Stimulated activated CD4-positive, alpha-beta T cell treated with anti-CD3 and anti-CD28 coated beads, TNF-alpha, amount 100 ng/mL, for 4 hours (primary cell): ENCODE measurements around the gene UBE2U.
A peak's percentile ranks its signal among the peaks of the same experiment; 100 is the strongest.
"Not testable (repeated sequence)": the region's sequence is repeated elsewhere in the genome, so short reads cannot be mapped to it uniquely, and the experiment has no call there.

Experiments used
- DNase-seq, 3 experiments: peaks; one replicate each; pipeline ENCODE4 v3.0.0-alpha.2; 2020; ENCODE audit warnings: low read depth in 3 of 3

UBE2U gene

DNA sequence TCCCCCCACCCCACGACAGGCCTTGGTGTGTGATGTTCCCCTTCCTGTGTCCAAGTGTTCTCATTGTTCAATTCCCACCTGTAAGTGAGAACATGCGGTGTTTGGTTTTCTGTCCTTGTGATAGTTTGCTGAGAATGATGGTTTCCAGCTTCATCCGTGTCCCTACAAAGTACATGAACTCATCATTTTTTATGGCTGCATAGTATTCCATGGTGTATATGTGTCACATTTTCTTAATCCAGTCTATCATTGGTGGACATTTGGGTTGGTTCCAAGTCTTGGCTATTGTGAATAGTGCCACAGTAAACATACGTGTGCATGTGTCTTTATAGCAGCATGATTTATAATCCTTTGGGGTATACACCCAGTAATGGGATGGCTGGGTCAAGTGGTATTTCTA is 36.1 kb downstream of the UBE2U start:
- DNase-seq, result not testable (repeated sequence)

DNA sequence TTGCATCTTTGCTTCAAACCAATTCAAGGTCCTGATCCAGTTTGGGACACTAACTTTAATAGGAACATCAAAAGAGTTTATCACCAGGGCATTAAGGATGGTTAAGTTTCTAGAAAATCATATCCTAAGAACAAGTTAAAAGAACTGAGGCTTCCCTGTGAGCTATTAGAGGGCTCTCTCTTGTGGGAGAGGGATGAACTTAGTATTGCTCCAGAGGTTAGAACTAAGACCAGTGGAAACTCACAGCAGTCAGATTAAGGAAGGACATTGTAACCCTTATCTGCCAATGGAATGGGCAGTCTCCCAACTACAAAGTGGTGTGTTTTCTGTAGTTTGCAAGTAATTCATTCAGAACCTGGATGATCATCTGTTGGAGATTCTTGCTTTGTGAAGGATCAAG is 36.8 kb downstream of the UBE2U start:
- no peak for DNase-seq

GRCh38 chr1:64241069-64241468 is 37.6 kb downstream of the UBE2U start:
- DNase-seq, result no peak

DNA sequence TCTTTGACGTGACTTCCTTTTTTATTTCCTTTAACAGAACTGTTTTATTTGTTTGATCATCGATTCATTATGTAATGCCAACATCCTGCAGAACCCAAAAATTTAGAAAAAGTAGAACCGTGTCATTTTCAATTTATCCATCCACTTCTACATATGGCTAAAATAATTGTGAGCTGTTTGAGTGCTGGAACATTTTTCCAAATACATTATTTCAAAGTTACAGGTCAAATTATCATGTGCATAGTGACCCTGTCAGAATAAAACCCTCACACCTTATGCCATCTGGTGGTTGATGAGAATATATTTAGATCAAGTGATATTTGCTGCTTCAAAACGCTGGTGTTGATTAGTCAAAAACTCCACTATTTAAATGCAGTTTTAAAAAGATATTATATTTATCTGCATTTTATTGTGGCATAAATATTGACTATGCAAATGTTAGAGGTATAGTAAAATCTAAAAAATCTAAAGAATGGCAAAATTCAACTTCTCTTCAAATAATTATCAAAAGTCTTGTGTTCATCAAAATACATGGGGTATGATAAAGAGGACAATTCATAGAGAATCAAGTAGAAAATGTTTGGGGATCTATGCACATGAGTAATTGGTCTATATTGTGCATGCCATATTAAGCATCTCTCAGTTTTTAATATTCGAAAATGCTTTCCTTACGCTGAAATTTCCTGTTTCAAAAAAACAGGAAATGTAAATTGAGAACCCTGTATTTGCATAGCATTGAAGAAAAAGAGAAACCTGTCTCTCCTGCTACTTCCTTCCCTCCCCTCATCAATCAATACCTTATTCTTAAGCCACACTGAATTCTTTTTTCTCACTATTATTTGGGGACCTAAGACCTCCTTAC is 39.7 kb downstream of the UBE2U start:
- DNase-seq, result no peak

DNA sequence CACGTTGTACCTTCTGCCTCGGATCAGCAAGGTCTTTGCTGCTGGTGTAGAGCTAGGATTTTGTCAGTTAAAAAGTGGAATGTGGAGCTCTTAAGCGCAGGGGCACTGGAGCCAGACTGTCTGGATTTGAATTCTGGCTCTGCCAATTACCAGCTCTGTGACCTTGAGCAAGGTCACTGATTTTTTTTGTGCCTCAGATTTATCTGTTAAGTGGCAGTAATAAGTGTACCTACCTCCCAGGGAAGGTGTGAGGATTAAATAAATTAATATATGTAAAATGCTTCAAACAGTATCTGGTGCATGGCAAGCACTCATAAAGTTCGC is 40.3 kb downstream of the UBE2U start:
- no peak for DNase-seq

- no peak for DNase-seq
Observed at GRCh38 chr1:64245495-64245894, 42.1 kb downstream of the UBE2U start.

DNA sequence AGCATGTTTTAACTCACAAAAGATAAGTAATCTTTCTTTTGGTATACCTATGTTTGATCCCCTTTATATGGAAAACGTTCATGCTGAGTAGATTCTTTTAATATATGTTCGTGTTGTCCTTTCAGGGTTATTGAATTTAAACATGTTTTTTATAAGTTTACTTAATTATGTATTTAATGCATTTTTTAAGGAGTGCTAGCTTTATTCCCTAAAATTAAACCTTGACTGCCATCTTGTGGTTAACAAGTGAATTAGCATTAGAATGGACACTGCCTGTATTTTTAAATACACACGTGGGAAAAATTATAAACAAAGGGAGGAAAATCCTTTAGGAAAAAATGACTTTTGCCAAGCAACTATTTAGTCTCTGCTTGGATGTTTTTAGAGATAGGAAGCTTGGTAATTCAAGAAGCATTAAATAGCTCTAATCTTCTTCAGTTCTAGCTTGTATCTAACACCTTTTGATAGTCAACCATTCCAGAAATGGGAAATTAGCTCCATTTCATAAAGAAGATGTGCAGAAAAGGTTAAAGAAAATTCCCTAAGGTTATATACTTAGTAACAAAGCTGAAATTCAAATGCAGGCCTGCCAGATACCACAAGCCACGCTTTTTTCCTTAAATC is 43.0 kb downstream of the UBE2U start:
- DNase-seq, result no peak

- DNase-seq, result no peak
Observed at GRCh38 chr1:64248065-64248464, 44.6 kb downstream of the UBE2U start.

GRCh38 chr1:64250472-64250871 is 47.0 kb downstream of the UBE2U start:
- not testable (repeated sequence) for DNase-seq

GRCh38 chr1:64251971-64252370 is 48.5 kb downstream of the UBE2U start:
- no peak for DNase-seq

DNA sequence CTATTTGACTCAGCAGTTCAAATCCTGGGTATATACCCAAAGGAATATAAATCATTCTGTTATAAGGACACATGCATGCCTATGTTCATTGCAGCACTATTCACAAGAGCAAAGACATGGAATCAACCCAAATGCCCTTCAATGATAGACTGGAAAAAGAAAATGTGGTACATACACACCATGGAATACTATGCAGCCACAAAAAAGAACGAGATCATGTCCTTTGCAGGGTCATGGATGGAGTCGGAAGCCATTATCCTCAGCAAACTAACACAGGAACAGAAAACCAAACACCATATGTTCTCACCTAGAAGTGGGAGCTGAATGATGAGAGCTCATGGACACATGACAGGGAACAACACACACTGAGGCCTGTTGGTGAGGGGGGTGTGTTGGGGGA is 53.8 kb downstream of the UBE2U start:
- not testable (repeated sequence) for DNase-seq

DNA sequence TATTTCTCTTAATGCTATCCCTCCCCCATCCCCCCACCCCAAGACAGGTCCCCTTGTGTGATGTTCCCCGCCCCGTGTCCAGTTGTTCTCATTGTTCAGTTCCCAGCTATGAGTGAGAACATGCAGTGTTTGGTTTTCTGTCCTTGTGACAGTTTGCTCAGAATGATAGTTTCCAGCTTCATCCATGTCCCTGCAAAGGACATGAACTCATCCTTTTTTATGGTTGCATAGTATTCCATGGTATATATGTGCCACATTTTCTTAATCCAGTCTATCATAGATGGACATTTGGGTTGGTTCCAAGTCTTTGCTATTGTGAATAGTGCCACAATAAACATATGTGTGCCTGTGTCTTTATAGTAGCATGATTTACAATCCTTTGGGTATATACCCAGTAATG is 55.0 kb downstream of the UBE2U start:
- not testable (repeated sequence) for DNase-seq

DNA sequence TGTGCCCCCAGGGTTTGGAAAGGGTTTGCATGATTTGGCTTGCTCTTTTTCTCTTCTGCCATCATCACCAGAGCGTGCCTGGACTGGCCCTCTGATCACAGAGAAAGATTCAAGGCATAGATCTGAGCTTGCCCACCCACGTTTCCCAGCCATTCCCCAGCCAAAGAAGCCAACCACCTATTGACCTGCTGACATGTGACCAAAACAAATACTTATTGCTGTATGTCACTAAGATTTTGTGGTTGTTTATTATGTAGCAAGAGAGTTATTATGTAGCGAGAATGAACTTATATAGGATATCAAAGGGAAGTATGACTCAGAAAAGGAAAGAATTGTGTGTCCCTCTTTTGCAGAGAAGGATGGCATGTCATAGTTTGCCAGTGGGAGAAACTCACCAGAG is 59.9 kb downstream of the UBE2U start:
- no peak for DNase-seq

GRCh38 chr1:64263856-64264255 is 60.4 kb downstream of the UBE2U start:
- no peak for DNase-seq

DNA sequence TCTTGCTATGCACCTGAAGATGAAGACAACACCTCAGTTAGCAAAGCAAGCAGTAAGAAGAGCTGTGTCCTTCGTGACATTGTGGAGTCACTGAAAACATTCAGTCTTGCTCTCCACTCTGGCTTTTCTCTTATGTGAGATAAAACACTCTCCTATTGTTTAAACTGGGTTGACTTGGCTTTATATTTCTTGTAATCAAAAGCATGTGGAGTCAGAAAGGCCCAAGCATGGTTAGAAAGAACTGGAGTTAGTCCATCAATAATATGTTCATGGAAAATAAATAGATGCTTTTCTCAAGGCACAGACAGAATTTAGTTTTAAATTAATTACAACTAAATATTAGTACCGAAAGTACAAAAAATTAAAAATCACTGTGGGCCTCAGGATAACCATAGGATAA is 61.7 kb downstream of the UBE2U start:
- DNase-seq, result no peak

DNA sequence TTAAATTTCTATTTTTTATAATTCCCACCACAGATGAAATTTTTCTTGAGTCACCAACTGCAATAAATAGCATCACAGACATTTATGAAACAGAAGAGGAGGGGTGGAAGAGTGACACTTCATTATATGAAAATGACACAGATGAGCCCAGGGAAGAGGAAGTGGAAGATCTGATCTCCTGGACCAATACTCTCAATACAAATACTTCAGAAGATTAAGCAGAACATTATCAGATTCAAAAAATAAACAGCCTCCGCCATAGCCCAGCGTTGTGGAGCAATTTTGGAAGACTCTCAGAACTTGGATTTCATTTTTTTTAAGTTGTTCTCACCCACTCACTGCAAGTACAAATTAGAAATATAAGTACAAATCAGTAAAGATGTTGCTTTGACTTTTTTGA is 63.6 kb downstream of the UBE2U start:
- DNase-seq, result no peak

GRCh38 chr1:64268653-64269557 is 65.5 kb downstream of the UBE2U start:
- peak; percentile 13 to 46 (median 25) for DNase-seq

DNA sequence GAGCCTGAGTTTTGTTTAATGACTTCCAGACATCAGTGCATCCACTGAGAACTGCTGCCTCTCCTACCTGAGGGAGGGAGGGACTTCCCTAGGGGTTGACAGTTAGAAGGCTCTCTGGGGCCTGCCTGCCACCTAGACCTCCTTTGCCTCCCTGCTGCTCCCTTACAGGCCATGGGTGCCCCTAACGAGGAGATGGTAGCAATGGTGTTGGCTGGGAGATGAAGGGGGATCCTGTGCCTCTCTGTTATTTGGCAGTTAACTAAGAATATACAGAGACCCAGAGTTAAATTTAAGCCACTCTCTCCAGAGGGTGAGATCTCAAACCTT is 66.1 kb downstream of the UBE2U start:
- no peak for DNase-seq

GRCh38 chr1:64280001-64280400 is 76.6 kb downstream of the UBE2U start:
- no peak for DNase-seq

GRCh38 chr1:64282351-64282750 is 78.9 kb downstream of the UBE2U start:
- no peak for DNase-seq

DNA sequence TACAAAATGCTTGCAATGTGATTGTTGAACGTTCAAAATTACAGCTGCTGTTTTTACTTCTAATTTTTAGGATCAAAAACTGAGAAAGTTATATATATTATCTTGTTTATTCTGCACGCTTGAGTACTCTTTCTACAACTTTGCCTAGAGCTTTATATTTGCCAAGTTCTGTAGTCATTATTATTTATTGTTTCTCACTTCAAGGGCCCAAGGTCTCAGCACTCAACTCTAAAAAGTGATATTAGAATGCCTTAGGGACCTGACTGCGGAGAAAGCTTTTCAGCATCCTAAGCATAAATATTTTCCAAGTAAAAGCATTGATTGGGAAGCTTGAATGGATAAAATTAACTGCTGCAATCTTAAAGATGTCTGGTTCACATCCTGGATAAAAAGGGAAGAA is 83.6 kb downstream of the UBE2U start:
- no peak for DNase-seq

DNA sequence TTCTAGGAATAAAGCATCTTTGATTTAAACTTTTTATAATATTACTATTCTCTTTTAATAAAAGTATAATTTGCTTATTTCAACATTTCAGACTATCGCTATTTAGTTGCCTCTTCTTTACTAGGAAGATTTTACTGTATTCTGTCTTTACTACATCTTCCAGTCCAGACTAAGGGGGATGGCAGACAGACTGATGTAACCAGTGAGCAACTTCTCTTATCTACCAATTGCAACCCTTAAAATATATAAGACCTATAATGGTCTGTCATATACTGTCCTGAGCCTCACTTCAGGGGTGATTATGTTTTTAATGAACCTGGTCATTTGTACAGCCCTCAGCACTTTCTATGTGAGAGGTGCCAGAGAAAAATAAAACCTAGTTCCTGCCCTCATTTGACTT is 87.0 kb downstream of the UBE2U start:
- DNase-seq, result no peak

DNA sequence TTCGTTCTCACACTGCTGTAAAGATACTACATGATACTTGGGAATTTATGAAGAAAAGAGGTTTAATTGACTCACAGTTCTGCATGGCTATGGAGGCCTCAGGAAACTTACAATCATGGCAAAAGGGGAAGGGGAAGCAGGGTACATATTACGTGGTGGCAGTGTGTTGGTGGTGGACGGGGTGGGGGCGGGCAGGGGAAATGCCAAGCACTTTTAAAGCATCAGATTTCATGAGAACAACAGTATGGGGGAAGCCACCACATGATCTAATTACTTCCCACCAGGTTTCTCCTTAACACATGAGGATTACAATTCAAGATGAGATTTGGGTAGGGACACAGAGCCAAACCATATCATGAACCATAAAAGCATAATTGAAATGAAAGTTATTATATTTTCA is 88.5 kb downstream of the UBE2U start:
- DNase-seq, result no peak
